Right lobe of liver (tissue), 6 donors: ENCODE results near the gene DONSON. TPM values are rescaled to one million over a fixed set of nuclear protein-coding genes. Genes with fewer than 3 reads are reported as not detected.

Experiments used
- ATAC-seq, 4 donors: fragments of 200-7000 bp; cut with Tn5 transposase; one replicate each; pipeline ENCODE4 v1.9.1; 2020; ENCODE audit warnings: mild to moderate bottlenecking in 4 of 4, moderate library complexity in 4 of 4
- DNase-seq, 3 donors: peaks; one replicate each; pipeline ENCODE4 v3.0.0-alpha.2; 2020
- H3K27ac ChIP-seq, 3 donors: fragments of 200-600 bp; one replicate each; pipeline ENCODE4 v1.8.0; 2022
- H3K27me3 ChIP-seq, 2 donors: fragments of 200-600 bp; one replicate each; pipeline ENCODE4 v1.8.0; 2022
- H3K36me3 ChIP-seq, 4 donors: fragments of 200-600 bp; sonication (generic) in 1 of 4; one replicate each; pipeline versions ENCODE4 v1.5.1 to v1.8.0; 2017 to 2022; ENCODE audit warnings: control low read depth in 1 of 4
- H3K4me1 ChIP-seq, 4 donors: fragments of 200-600 bp; sonication (generic) in 1 of 4; one replicate each; pipeline versions ENCODE4 v1.5.1 to v1.8.0; 2017 to 2022; ENCODE audit warnings: control low read depth in 1 of 4
- H3K4me3 ChIP-seq, 3 donors: fragments of 200-600 bp; one replicate each; pipeline ENCODE4 v1.8.0; 2022
- H3K9me3 ChIP-seq, 4 donors: fragments of 200-600 bp; sonication (generic) in 1 of 4; one replicate each; pipeline versions ENCODE4 v1.5.1 to v1.8.0; 2017 to 2022; ENCODE audit warnings: control low read depth in 1 of 4
- CTCF ChIP-seq, 4 donors: fragments of 200-600 bp in 3 of 4; fragments of 450-650 bp in 1 of 4; IDR thresholded peaks; one replicate each; pipeline versions ENCODE4 v1.5.1 to v1.8.0; 2016 to 2022; ENCODE audit warnings: antibody characterized with exemption in 4 of 4, mild to moderate bottlenecking in 2 of 4
- POLR2A ChIP-seq: fragments of 450-650 bp; IDR thresholded peaks from one replicate; pipeline ENCODE4 v1.6.1; 2017; ENCODE audit warnings: antibody characterized with exemption, mild to moderate bottlenecking
- WGBS: methylation state at CpG from one replicate; pipeline ENCODE4 v1.1.6; 2018; ENCODE audit warnings: low coverage, low lambda C conversion rate; ENCODE audit not compliant: insufficient coverage; ENCODE audit errors: missing lambda C conversion rate; 5-methylcytosine and 5-hydroxymethylcytosine counted together
- intact Hi-C, 2 donors: fragments of 100-400 bp; cut with DNase I; formaldehyde crosslinking; loops; one replicate each; pipeline versions ENCODE4 v1.11.2 to v1.14.1; 2022
- total RNA-seq, 6 experiments: library from RNA; depleted of rRNA in 2 of 6; stranded (reverse); fragments of >200 nt in 2 of 6; fragmentation: NEBNext Ultra II Directional in 3 of 6; extraction: Animal tissue kit (Norgen Biotek cat#: 25700) in 3 of 6; gene quantifications; one replicate each; pipeline versions ENCODE4 v1.1.0 to v1.2.4, GENCODE V29; 2016 to 2023
- donor health status: DM: no; HTN: yes; CAD: no.
- donor health status: DM: no; HTN: no; CAD: no.
- donor health status: DM: no; HTN: no; CAD: no.
- donor health status: DM: no; HTN: yes; CAD: no.
- donor health status: DM: no; HTN: yes; CAD: no.

The DONSON gene
- total RNA-seq, 6 experiments from 2014 or later: 6.0 to 13.7 (median 8.4) TPM

- no peaks in the 10 kb centered on the region for H3K9me3 ChIP-seq
- no peaks in the 10 kb centered on the region for H3K27me3 ChIP-seq
- intact Hi-C loops: no loop called here
- WGBS: 1% methylated on average over 26 of the region's 26 CpGs
- peak; percentile 37 to 52 (median 44) for ATAC-seq
- DNase-seq: peak; percentile 78 to 80 (median 80)
- TF ChIP-seq POLR2A (no peak), CTCF (IDR thresholded peaks at IDR 0.05) (no peak)
- peaks cover 0 to 30% (median 11%) of the 10 kb centered on the region in 4 donors for H3K36me3 ChIP-seq
- peak overlapping the region; percentile 68 to 86 (median 75) for H3K4me3 ChIP-seq
- H3K4me1 ChIP-seq: peaks cover 0 to 27% (median 11%) of the 10 kb centered on the region in 4 donors
- H3K27ac ChIP-seq: peak overlapping the region; percentile 84 to 95 (median 95)
These were observed 44.9 kb downstream of the DONSON start for GRCh38 chr21:33543505-33544129.

- Histone ChIP-seq H3K36me3 (peaks cover 0 to 30% (median 7%) of the 10 kb centered on the region in 4 donors), H3K9me3 (no peaks in the 10 kb centered on the region), H3K4me3 (peak within 1 kb of the TSS; percentile 68 to 86 (median 75)), H3K27ac (peak within 1 kb of the TSS; percentile 95 to 98 (median 95)), H3K4me1 (peaks cover 0 to 27% (median 11%) of the 10 kb centered on the region in 4 donors), H3K27me3 (no peaks in the 10 kb centered on the region)
- 1% methylated on average over 46 of the region's 57 CpGs for WGBS
- intact Hi-C loops: no loop called here
- TF ChIP-seq CTCF (IDR thresholded peaks at IDR 0.05) (no peak), POLR2A (peak; percentile 95)
- peak; percentile 99 for DNase-seq
- ATAC-seq: peak; percentile 92 to 98 (median 94)
These were observed 45.6 kb downstream of the DONSON start, which contains the start of gene SON for GRCh38 chr21:33542640-33543504. SON (plus strand) TSS chr21:33543038; CDS start chr21:33543093, 55 bp downstream.

GRCh38 chr21:33541756-33542639, 46.5 kb downstream of the DONSON start, which contains the start of gene GART:
GART (minus strand) TSS chr21:33542117; CDS start chr21:33539315, 2,802 bp downstream.
- H3K36me3 ChIP-seq: peaks cover 0 to 26% (median 8%) of the 10 kb centered on the region in 4 donors
- no peaks in the 10 kb centered on the region for H3K27me3 ChIP-seq
- peak within 1 kb of the TSS; percentile 95 to 98 (median 95) for H3K27ac ChIP-seq
- WGBS: 0% methylated on average over 11 of the region's 56 CpGs
- no peaks in the 10 kb centered on the region for H3K9me3 ChIP-seq
- DNase-seq (peak; percentile 86 to 89 (median 89)), ATAC-seq (peak; percentile 76 to 85 (median 80))
- intact Hi-C loops: no loop called here
- TF ChIP-seq CTCF (IDR thresholded peaks at IDR 0.05) (no peak), POLR2A (peak; percentile 57)
- peaks cover 0 to 27% (median 11%) of the 10 kb centered on the region in 4 donors for H3K4me1 ChIP-seq
- peak within 1 kb of the TSS; percentile 68 to 86 (median 75) for H3K4me3 ChIP-seq
